GM19240 (cell line): ENCODE results near the gene SMIM29.
"Not testable (repeated sequence)": the region's sequence is repeated elsewhere in the genome, so short reads cannot be mapped to it uniquely, and the experiment has no call there.

Experiments
- DNase-seq: peaks from one replicate; pipeline ENCODE4 v3.0.0; 2011; ENCODE audit warnings: low spot score; ENCODE audit not compliant: insufficient read length

The SMIM29 gene

GRCh38 chr6:34248727-34249468 is at the start of gene SMIM29:
SMIM29 (minus strand) TSS chr6:34249006; CDS start chr6:34247791, 1,215 bp downstream.
- DNase-seq, result peak; percentile 97

GRCh38 chr6:34295721-34296120 is 46.9 kb upstream of the SMIM29 start:
- DNase-seq, result no peak

GRCh38 chr6:34292954-34293353 is 44.1 kb upstream of the SMIM29 start:
- no peak for DNase-seq

- DNase-seq, result no peak
Observed at GRCh38 chr6:34289137-34289536, 40.3 kb upstream of the SMIM29 start.

- no peak for DNase-seq
Observed at GRCh38 chr6:34288581-34288980, 39.8 kb upstream of the SMIM29 start.

GRCh38 chr6:34285448-34286164 is 36.8 kb upstream of the SMIM29 start:
- no peak for DNase-seq

- no peak for DNase-seq
Observed at GRCh38 chr6:34284563-34285447, 36.0 kb upstream of the SMIM29 start.

- DNase-seq, result no peak
Observed at GRCh38 chr6:34281702-34282334, 33.0 kb upstream of the SMIM29 start.

GRCh38 chr6:34280216-34280615 is 31.4 kb upstream of the SMIM29 start:
- DNase-seq, result no peak

- no peak for DNase-seq
Observed at GRCh38 chr6:34278833-34279232, 30.0 kb upstream of the SMIM29 start.

GRCh38 chr6:34277763-34278112 is 28.9 kb upstream of the SMIM29 start:
- DNase-seq, result no peak

GRCh38 chr6:34276881-34277762 is 28.3 kb upstream of the SMIM29 start:
- no peak for DNase-seq

- DNase-seq, result no peak
Observed at GRCh38 chr6:34276191-34276590, 27.4 kb upstream of the SMIM29 start.

GRCh38 chr6:34275128-34275804 is 26.5 kb upstream of the SMIM29 start:
- DNase-seq, result no peak

- DNase-seq, result no peak
Observed at GRCh38 chr6:34274129-34274528, 25.3 kb upstream of the SMIM29 start.

GRCh38 chr6:34273242-34273805 is 24.5 kb upstream of the SMIM29 start:
- peak; percentile 16 for DNase-seq

- no peak for DNase-seq
Observed at GRCh38 chr6:34272013-34272926, 23.5 kb upstream of the SMIM29 start.

GRCh38 chr6:34269658-34270341 is 21.0 kb upstream of the SMIM29 start:
- DNase-seq, result not testable (repeated sequence)
